HL-60 (cell line): ENCODE measurements around the gene NDUFA3.

Experiments
- DNase-seq, 2 experiments: peaks; one replicate each; pipeline ENCODE4 v3.0.0-alpha.2; 2010 to 2020; ENCODE audit warnings: low read depth in 1 of 2, low spot score in 1 of 2
- H3K27ac ChIP-seq: fragments of 250-450 bp; sonication (Bioruptor Pico); replicated peaks from 2 replicates; pipeline ENCODE4 v1.5.1; 2020; ENCODE audit warnings: mild to moderate bottlenecking, moderate library complexity
- H3K27me3 ChIP-seq: fragments of 250-450 bp; sonication (Bioruptor Pico); 2 replicates; pipeline ENCODE4 v1.5.1; 2021; ENCODE audit warnings: mild to moderate bottlenecking, moderate library complexity; ENCODE audit not compliant: insufficient read depth, poor library complexity, severe bottlenecking
- H3K4me3 ChIP-seq: replicated peaks from 2 replicates; pipeline ENCODE4 v1.5.1; 2011; ENCODE audit warnings: mild to moderate bottlenecking, control low read depth, low read length; ENCODE audit not compliant: insufficient read depth
- GABPA ChIP-seq: IDR thresholded peaks from 2 replicates; pipeline ENCODE4 v1.6.1; 2012; ENCODE audit warnings: low read depth
- POLR2AphosphoS5 ChIP-seq: IDR thresholded peaks from 2 replicates; pipeline ENCODE4 v1.6.1; 2012; ENCODE audit warnings: low read depth
- SPI1 ChIP-seq: IDR thresholded peaks from 2 replicates; pipeline ENCODE4 v1.6.1; 2012; ENCODE audit warnings: low read depth, mild to moderate bottlenecking, borderline replicate concordance
- TF ChIP-seq, protein P1 (sequence below): IDR thresholded peaks from one replicate; pipeline ENCODE4 v1.5.1; 2011; ENCODE audit warnings: low read length, control low read depth, inconsistent platforms; ENCODE audit not compliant: insufficient read depth
- TF ChIP-seq, protein P2 (sequence below): IDR thresholded peaks from 2 replicates; pipeline ENCODE4 v1.6.1; 2012; ENCODE audit warnings: low read depth; ENCODE audit not compliant: insufficient replicate concordance

Gene NDUFA3

DNA sequence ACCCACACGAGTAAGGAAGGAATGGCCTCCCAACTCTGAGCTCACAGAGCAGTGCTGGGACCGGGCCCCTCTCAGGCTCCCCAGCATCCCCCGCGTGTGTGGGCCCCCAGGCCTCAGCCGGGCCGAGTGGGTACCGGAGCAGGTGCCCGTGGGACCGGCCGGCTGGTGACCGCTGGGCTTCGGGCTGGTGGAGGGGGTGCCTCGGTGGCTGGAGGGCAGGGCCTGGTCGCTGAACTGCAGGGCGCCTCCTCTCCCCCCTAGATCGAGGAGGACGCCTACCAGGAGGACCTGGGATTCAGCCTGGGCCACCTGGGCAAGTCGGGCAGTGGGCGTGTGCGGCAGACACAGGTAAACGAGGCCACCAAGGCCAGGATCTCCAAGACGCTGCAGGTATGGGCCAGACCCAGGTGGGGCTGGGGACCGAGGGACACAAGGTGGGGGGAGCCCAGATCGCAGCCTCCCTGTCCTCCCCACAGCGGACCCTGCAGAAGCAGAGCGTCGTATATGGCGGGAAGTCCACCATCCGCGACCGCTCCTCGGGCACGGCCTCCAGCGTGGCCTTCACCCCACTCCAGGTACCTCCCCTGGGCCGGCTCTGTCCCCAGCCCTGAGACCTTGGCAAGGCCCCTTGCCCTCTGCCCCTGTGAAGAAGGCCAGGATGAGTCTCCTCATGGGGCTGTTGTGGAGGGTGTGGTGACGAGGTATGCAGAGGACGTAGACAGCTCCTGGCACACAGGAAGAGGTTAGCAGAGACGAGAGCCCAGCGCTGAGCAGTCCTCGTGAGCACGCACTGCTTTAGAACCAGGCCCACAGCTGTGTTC, 26.4 kb downstream of the NDUFA3 start:
- no peak overlapping the region for H3K27ac ChIP-seq
- no peaks in the 10 kb centered on the region for H3K27me3 ChIP-seq
- no peak for DNase-seq
- TF ChIP-seq, protein P1, sequence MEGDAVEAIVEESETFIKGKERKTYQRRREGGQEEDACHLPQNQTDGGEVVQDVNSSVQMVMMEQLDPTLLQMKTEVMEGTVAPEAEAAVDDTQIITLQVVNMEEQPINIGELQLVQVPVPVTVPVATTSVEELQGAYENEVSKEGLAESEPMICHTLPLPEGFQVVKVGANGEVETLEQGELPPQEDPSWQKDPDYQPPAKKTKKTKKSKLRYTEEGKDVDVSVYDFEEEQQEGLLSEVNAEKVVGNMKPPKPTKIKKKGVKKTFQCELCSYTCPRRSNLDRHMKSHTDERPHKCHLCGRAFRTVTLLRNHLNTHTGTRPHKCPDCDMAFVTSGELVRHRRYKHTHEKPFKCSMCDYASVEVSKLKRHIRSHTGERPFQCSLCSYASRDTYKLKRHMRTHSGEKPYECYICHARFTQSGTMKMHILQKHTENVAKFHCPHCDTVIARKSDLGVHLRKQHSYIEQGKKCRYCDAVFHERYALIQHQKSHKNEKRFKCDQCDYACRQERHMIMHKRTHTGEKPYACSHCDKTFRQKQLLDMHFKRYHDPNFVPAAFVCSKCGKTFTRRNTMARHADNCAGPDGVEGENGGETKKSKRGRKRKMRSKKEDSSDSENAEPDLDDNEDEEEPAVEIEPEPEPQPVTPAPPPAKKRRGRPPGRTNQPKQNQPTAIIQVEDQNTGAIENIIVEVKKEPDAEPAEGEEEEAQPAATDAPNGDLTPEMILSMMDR: no peak
- TF ChIP-seq, protein P2, sequence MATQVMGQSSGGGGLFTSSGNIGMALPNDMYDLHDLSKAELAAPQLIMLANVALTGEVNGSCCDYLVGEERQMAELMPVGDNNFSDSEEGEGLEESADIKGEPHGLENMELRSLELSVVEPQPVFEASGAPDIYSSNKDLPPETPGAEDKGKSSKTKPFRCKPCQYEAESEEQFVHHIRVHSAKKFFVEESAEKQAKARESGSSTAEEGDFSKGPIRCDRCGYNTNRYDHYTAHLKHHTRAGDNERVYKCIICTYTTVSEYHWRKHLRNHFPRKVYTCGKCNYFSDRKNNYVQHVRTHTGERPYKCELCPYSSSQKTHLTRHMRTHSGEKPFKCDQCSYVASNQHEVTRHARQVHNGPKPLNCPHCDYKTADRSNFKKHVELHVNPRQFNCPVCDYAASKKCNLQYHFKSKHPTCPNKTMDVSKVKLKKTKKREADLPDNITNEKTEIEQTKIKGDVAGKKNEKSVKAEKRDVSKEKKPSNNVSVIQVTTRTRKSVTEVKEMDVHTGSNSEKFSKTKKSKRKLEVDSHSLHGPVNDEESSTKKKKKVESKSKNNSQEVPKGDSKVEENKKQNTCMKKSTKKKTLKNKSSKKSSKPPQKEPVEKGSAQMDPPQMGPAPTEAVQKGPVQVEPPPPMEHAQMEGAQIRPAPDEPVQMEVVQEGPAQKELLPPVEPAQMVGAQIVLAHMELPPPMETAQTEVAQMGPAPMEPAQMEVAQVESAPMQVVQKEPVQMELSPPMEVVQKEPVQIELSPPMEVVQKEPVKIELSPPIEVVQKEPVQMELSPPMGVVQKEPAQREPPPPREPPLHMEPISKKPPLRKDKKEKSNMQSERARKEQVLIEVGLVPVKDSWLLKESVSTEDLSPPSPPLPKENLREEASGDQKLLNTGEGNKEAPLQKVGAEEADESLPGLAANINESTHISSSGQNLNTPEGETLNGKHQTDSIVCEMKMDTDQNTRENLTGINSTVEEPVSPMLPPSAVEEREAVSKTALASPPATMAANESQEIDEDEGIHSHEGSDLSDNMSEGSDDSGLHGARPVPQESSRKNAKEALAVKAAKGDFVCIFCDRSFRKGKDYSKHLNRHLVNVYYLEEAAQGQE: no peak
- no peak for TF ChIP-seq POLR2AphosphoS5
- TF ChIP-seq GABPA: no peak
- TF ChIP-seq SPI1: no peak
- H3K4me3 ChIP-seq: no peak overlapping the region

DNA sequence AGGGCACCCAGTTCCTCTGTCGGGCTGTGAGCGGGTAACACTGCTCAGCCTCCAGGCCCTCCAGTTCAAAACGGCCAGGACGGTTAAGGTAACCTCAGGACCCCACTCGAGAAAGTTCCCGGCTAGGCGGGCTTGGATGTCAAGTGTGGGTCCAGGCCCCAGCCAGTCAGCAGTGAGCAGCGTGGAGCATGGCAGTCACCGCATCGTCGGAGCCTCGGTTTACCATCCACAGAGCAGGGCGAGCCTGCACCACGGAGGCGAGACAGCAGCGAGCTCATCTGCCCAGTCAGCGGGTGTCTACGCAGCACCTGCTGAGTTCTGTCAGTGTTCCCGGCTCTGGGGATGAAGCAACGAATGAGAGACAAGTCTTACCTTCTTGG, 27.0 kb downstream of the NDUFA3 start:
- TF ChIP-seq, protein P2: no peak
- TF ChIP-seq, protein P1: no peak
- TF ChIP-seq POLR2AphosphoS5 (no peak), SPI1 (no peak), GABPA (no peak)
- no peak for DNase-seq
- H3K27me3 ChIP-seq: no peaks in the 10 kb centered on the region
- no peak overlapping the region for H3K27ac ChIP-seq
- H3K4me3 ChIP-seq: no peak overlapping the region

DNA sequence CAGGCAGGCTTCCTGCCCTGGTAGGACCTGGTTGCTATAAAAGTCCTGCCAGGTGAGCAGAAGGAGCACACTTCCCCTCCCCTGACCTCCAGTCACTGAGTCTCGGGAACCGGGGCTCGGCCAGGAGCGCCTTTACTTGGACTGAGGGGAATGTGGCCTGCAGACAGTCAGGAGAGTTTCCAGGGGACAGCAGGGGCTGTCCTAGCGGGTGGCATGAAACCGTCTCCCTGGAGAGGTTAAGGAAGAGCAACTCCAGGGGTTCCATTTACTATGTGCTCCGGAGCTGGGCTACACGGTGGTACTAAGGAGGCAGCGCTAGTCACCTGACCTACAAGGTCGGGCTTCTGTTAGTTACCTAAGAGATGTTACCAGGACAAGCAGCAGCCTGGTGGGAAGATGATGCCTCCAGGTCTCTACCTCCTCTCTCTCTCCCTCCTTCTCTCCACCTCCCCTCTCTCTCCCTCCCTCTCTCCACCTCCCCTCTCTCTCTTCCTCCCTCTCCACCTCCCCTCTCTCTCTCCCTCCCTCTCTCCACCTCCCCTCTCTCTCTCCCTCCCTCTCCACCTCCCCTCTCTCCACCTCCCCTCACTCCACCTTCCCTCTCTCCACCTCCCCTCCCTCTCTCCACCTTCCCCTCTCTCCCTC, 30.8 kb downstream of the NDUFA3 start:
- Histone ChIP-seq H3K4me3 (no peak overlapping the region), H3K27me3 (no peaks in the 10 kb centered on the region), H3K27ac (no peak overlapping the region)
- DNase-seq: peak; percentile 34 to 99
- TF ChIP-seq POLR2AphosphoS5 (no peak; the same call in 1 of the 2 replicates), GABPA (no peak), SPI1 (no peak)
- TF ChIP-seq, protein P1: no peak
- TF ChIP-seq, protein P2: no peak
